HG02571 (cell line): ENCODE results near the gene SCARB2.

Source experiments
- ATAC-seq: cut with Tn5 transposase; IDR thresholded peaks from one replicate; pipeline ENCODE4 v1.9.1; 2021; ENCODE audit warnings: mild to moderate bottlenecking, moderate library complexity; ENCODE audit not compliant: unreplicated experiment

Gene SCARB2

GRCh38 chr4:76156635-76157034, 57.0 kb downstream of the SCARB2 start:
- ATAC-seq, result no peak

- no peak for ATAC-seq
Observed at GRCh38 chr4:76155979-76156378, 57.6 kb downstream of the SCARB2 start.

- no peak for ATAC-seq
Observed at GRCh38 chr4:76153356-76153755, 60.3 kb downstream of the SCARB2 start.

GRCh38 chr4:76148142-76148865, 65.3 kb downstream of the SCARB2 start, which contains the start of gene NUP54:
TSS of gene NUP54 (minus strand) at chr4:76148397. CDS start at chr4:76148374, 23 bp downstream.
- ATAC-seq, result peak; percentile 99

GRCh38 chr4:76147454-76148141, 66.0 kb downstream of the SCARB2 start:
- peak; percentile 34 for ATAC-seq

GRCh38 chr4:76144546-76144945, 69.1 kb downstream of the SCARB2 start:
- ATAC-seq, result no peak

GRCh38 chr4:76141241-76141640, 72.4 kb downstream of the SCARB2 start:
- no peak for ATAC-seq

GRCh38 chr4:76127754-76128153, 85.9 kb downstream of the SCARB2 start:
- no peak for ATAC-seq

- ATAC-seq, result no peak
Observed at GRCh38 chr4:76125816-76126215, 87.8 kb downstream of the SCARB2 start.

GRCh38 chr4:76120199-76120598, 93.4 kb downstream of the SCARB2 start:
- no peak for ATAC-seq

GRCh38 chr4:76117536-76117935, 96.1 kb downstream of the SCARB2 start:
- ATAC-seq, result no peak

GRCh38 chr4:76116821-76117220, 96.8 kb downstream of the SCARB2 start:
- ATAC-seq, result no peak
